HG03378 (cell line): ENCODE data around the gene SYT1.
"Not testable (repeated sequence)": the region's sequence is repeated elsewhere in the genome, so short reads cannot be mapped to it uniquely, and the experiment has no call there.

Experiments used
- ATAC-seq: cut with Tn5 transposase; IDR thresholded peaks from one replicate; pipeline ENCODE4 v1.9.1; 2021; ENCODE audit warnings: mild to moderate bottlenecking, moderate library complexity; ENCODE audit not compliant: unreplicated experiment

SYT1 gene

GRCh38 chr12:79422060-79422812, 557.7 kb downstream of the SYT1 start:
- no peak for ATAC-seq

- no peak for ATAC-seq
Measured at GRCh38 chr12:79423560-79423959, 559.0 kb downstream of the SYT1 start.

- no peak for ATAC-seq
Measured at GRCh38 chr12:79424109-79424721, 559.6 kb downstream of the SYT1 start.

GRCh38 chr12:79426121-79426520, 561.5 kb downstream of the SYT1 start:
- ATAC-seq, result no peak

- ATAC-seq, result not testable (repeated sequence)
Measured at GRCh38 chr12:79426744-79427143, 562.2 kb downstream of the SYT1 start.

GRCh38 chr12:79433465-79434072, 569.0 kb downstream of the SYT1 start:
- ATAC-seq, result no peak

GRCh38 chr12:79434561-79434960, 570.0 kb downstream of the SYT1 start:
- ATAC-seq, result no peak

GRCh38 chr12:79435742-79436141, 571.2 kb downstream of the SYT1 start:
- no peak for ATAC-seq

GRCh38 chr12:79438480-79439174, 574.1 kb downstream of the SYT1 start:
- no peak for ATAC-seq

GRCh38 chr12:79439175-79439825, 574.7 kb downstream of the SYT1 start:
- no peak for ATAC-seq

GRCh38 chr12:79441534-79441933, 577.0 kb downstream of the SYT1 start:
- no peak for ATAC-seq

- ATAC-seq, result no peak
Measured at GRCh38 chr12:79442396-79442795, 577.8 kb downstream of the SYT1 start.

GRCh38 chr12:79444089-79444488, 579.5 kb downstream of the SYT1 start:
- ATAC-seq, result no peak

- ATAC-seq, result no peak
Measured at GRCh38 chr12:79448816-79449215, 584.2 kb downstream of the SYT1 start.

- no peak for ATAC-seq
Measured at GRCh38 chr12:79451365-79451764, 586.8 kb downstream of the SYT1 start.

GRCh38 chr12:79451978-79452377, 587.4 kb downstream of the SYT1 start:
- ATAC-seq, result no peak

GRCh38 chr12:79452906-79453305, 588.3 kb downstream of the SYT1 start:
- ATAC-seq, result no peak

- no peak for ATAC-seq
Measured at GRCh38 chr12:79453820-79454219, 589.2 kb downstream of the SYT1 start.

GRCh38 chr12:79454338-79454843, 589.8 kb downstream of the SYT1 start:
- no peak for ATAC-seq

GRCh38 chr12:79455286-79455685, 590.7 kb downstream of the SYT1 start:
- ATAC-seq, result no peak

GRCh38 chr12:79482323-79482722, 617.7 kb downstream of the SYT1 start:
- no peak for ATAC-seq
